Urinary bladder (tissue), 4 donors: Measurements from ENCODE around the gene XDH. TPM values are rescaled to one million over a fixed set of nuclear protein-coding genes. Genes with fewer than 3 reads are reported as not detected.

Experiments used
- DNase-seq: peaks from one replicate; pipeline ENCODE4 v3.0.0-alpha.2; 2015; ENCODE audit errors: extremely low spot score
- H3K27ac ChIP-seq: one replicate; pipeline ENCODE4 v1.5.1; 2013; ENCODE audit warnings: low read depth, mild to moderate bottlenecking, moderate library complexity
- H3K36me3 ChIP-seq: one replicate; pipeline ENCODE4 v1.6.1; 2013; ENCODE audit warnings: mild to moderate bottlenecking, moderate library complexity; ENCODE audit not compliant: insufficient read depth
- H3K4me1 ChIP-seq: one replicate; pipeline ENCODE4 v1.6.1; 2013; ENCODE audit warnings: mild to moderate bottlenecking, moderate library complexity; ENCODE audit not compliant: insufficient read depth
- H3K4me3 ChIP-seq: one replicate; pipeline ENCODE4 v1.5.1; 2013; ENCODE audit warnings: low read depth, low read length
- WGBS: extraction: QIAGEN DNeasy Blood & Tissue Kit; methylation state at CpG from one replicate; pipeline ENCODE4 v1.1.7; 2013; 5-methylcytosine and 5-hydroxymethylcytosine counted together
- polyA plus RNA-seq: library from polyadenylated mRNA; stranded (reverse); fragments of 200-250 nt; gene quantifications from one replicate; pipeline ENCODE4 v1.2.3, GENCODE V29; 2013
- total RNA-seq: library from RNA; depleted of rRNA; stranded (reverse); fragments of >200 nt; gene quantifications from one replicate; pipeline ENCODE4 v1.2.3, GENCODE V29; 2014
- donor health status: healthy with polysubstance abuse.
- donor health status: healthy.

XDH gene
- total and polyA plus RNA-seq, 2 donors, result 1.5 to 2.1 TPM

- DNase-seq, result no peak
- H3K4me3 ChIP-seq, result no peak overlapping the region
- H3K36me3 ChIP-seq, result no peaks in the 10 kb centered on the region
- 58% methylated on average over 3 of the region's 3 CpGs for WGBS
- no peak overlapping the region for H3K27ac ChIP-seq
- H3K4me1 ChIP-seq, result no peaks in the 10 kb centered on the region
Observed at GRCh38 chr2:31371691-31372090, 42.9 kb downstream of the XDH start.

- no peak overlapping the region for H3K27ac ChIP-seq
- no peak for DNase-seq
- 89% methylated on average over 4 of the region's 4 CpGs for WGBS
Observed at GRCh38 chr2:31366733-31367132, 47.8 kb downstream of the XDH start.

DNA sequence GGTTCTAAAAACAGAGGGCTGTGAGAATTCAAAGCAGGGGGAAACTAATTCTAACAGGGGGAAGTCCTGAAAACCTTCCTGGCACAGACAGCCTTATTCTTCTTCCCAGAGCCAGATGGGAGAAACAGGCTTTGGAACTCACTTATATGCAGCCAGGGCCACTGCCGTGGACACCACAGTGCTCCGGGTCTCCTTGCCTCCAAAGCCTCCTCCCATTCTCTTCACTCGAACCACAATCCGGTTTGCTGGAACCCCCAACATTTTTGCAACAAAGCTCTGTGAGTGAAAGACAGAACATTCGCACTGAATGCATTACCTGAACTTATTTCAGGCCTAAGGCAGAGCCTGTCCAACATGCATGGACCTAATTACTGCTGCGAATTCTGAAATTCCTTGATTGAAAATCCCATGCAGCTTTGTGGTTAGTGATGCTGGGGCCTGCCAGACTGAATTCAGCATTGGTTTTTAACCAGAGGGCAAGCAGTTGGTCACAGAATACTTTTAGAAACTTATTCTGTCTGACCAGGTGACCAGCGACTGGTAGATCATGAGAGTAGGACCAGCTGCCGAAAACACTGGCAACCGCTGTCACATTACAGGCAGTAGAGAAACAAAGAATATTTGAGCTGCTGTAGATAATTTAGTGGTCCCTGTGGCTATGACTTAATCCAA lies 48.6 kb downstream of the XDH start:
- Histone ChIP-seq H3K36me3 (no peaks in the 10 kb centered on the region), H3K4me3 (no peak overlapping the region), H3K27ac (no peak overlapping the region), H3K4me1 (no peaks in the 10 kb centered on the region)
- 93% methylated on average over 9 of the region's 9 CpGs for WGBS
- DNase-seq, result no peak

More at GRCh38 chr2:31366733-31367132, 47.8 kb downstream of the XDH start:
- H3K4me3 ChIP-seq, result no peak overlapping the region
- H3K36me3 ChIP-seq, result no peaks in the 10 kb centered on the region
- no peaks in the 10 kb centered on the region for H3K4me1 ChIP-seq

DNA sequence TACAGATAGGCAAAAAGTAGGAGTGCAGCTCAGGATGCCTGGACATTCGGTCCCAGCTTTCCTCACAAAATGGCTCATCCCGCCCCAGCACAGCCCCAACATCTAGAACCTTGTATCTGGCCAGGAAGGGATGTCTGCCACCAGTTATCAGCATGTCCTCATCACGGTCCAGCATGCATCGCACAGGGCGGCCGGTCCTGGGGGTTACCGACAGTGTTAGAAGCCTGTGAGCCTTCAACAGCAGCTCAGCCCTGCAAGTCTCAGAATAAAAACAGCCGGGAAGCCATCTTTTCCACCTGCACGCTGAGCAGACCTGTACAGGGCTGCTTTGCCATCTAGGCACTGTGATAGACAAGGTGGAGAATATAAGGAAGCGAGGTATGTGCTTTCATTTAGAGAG lies 49.2 kb downstream of the XDH start:
- Histone ChIP-seq H3K4me1 (no peaks in the 10 kb centered on the region), H3K36me3 (no peaks in the 10 kb centered on the region), H3K27ac (no peak overlapping the region), H3K4me3 (no peak overlapping the region)
- 92% methylated on average over 10 of the region's 10 CpGs for WGBS
- DNase-seq, result no peak

DNA sequence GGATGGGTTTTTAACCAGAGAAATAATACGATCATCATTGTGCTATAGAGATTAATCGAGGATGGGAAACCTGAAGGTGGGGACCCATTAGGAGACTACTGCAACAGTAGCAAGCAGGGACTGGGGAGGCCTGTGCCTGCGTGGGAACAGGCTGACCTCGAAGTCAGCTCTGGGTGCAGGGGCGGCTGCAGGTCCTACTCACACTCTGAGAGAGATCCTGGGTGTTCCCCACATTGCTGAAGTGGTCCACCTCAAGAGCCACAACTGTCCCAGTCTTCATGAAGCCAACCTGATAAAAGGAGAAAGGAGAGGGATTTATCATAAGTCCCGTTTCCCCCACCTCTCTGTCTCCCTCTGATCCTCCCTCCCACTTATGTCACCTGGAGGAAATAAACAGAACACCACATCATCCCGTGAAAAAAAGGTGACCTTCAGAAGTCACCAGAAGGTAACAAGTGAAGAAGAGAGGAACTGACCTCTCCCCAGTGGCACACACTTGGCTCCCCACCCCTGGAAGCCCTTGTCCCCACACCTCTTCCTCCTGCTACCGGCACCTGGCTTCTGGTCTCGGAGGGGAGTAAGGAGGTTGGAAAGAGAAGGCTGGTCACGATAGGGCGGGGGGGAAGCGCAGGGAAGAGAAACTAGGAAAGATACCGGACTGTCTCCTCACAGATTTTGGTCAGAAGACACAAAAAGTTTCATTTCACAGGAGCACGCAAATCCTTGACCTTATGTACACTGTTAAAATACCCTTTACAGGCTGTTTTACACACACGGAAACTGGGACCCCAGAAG lies 50.4 kb downstream of the XDH start:
- Histone ChIP-seq H3K4me3 (no peak overlapping the region), H3K36me3 (no peaks in the 10 kb centered on the region), H3K4me1 (no peaks in the 10 kb centered on the region), H3K27ac (no peak overlapping the region)
- no peak for DNase-seq
- WGBS, result 82% methylated on average over 15 of the region's 15 CpGs

- Histone ChIP-seq H3K36me3 (no peaks in the 10 kb centered on the region), H3K4me1 (no peaks in the 10 kb centered on the region), H3K27ac (no peak overlapping the region), H3K4me3 (no peak overlapping the region)
- no peak for DNase-seq
- WGBS, result 94% methylated on average over 5 of the region's 5 CpGs
Observed at GRCh38 chr2:31362581-31362980, 52.0 kb downstream of the XDH start.

DNA sequence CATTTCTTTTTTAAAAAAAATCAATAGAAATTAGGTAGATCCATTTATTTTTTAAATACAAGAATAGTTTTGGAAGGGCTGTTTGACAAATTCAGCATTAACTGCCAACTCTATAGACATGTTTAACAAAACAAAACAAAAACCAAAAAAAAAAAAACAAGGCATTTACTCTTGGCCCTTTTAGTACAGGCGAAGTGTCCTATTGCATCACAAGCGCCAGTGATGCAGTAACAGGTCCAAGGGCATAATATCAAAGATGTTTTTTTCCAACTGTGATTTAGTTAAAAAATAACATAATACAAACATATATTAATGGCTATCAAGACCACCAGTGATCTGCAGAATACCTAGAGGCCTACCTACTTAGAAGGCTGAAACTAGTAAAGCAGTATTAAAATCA lies 55.3 kb downstream of the XDH start:
- DNase-seq, result no peak
- 64% methylated on average over 2 of the region's 2 CpGs for WGBS
- no peaks in the 10 kb centered on the region for H3K4me1 ChIP-seq
- no peak overlapping the region for H3K27ac ChIP-seq
- H3K36me3 ChIP-seq, result no peaks in the 10 kb centered on the region
- H3K4me3 ChIP-seq, result no peak overlapping the region

DNA sequence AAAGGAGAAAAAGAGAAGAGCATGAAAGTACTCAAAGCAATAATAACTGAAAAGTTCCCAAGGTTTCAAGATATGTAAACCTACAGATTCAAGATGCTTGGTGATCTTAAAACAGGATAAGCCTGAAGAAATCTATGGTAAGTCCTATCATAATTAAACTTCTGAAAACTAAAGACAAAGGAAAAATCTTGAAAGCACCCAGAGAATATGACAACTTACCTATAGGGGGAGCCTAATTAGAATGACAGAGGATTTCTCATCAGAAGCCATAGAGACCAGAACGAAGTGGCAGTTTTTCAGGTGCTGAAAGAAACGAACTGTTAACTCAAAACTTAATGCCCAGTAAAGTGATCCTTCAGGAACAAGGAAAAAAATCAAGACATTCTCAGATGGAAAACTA lies 59.7 kb downstream of the XDH start:
- no peak for DNase-seq
- Histone ChIP-seq H3K4me3 (no peak overlapping the region), H3K27ac (no peak overlapping the region), H3K4me1 (no peaks in the 10 kb centered on the region), H3K36me3 (no peaks in the 10 kb centered on the region)
- WGBS, result 25% methylated on average over 2 of the region's 2 CpGs

DNA sequence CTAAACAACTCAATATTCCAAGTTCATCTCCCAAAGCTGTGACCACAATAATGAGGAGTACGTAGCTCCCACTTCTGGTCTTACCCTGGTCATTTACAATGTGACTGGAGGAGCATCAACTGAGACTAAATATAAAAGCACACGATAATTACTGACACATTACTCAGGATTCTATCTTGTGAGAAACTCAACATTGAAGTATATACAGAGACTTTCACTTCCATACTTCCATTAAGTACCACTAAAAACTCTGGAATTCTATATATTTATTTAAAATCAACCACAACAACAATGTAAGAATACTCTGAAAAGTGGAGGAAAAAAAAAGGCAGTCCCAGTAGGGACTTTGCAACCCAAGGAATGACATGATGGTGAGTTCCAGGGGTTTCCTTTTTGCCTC lies 61.4 kb downstream of the XDH start:
- Histone ChIP-seq H3K4me1 (no peaks in the 10 kb centered on the region), H3K4me3 (no peak overlapping the region), H3K36me3 (no peaks in the 10 kb centered on the region), H3K27ac (no peak overlapping the region)
- WGBS, result 89% methylated on average over 2 of the region's 2 CpGs
- DNase-seq, result no peak

GRCh38 chr2:31349684-31350083 lies 64.9 kb downstream of the XDH start:
- Histone ChIP-seq H3K27ac (no peak overlapping the region), H3K4me1 (no peaks in the 10 kb centered on the region), H3K4me3 (no peak overlapping the region), H3K36me3 (no peaks in the 10 kb centered on the region)
- 85% methylated on average over 6 of the region's 6 CpGs for WGBS
- no peak for DNase-seq

GRCh38 chr2:31349160-31349559 lies 65.4 kb downstream of the XDH start:
- Histone ChIP-seq H3K27ac (no peak overlapping the region), H3K4me1 (no peaks in the 10 kb centered on the region), H3K4me3 (no peak overlapping the region), H3K36me3 (no peaks in the 10 kb centered on the region)
- WGBS, result 88% methylated on average over 7 of the region's 7 CpGs
- DNase-seq, result no peak

GRCh38 chr2:31348618-31349017 lies 65.9 kb downstream of the XDH start:
- no peak overlapping the region for H3K27ac ChIP-seq
- 75% methylated on average over 5 of the region's 5 CpGs for WGBS
- H3K4me3 ChIP-seq, result no peak overlapping the region
- DNase-seq, result no peak
- no peaks in the 10 kb centered on the region for H3K4me1 ChIP-seq
- no peaks in the 10 kb centered on the region for H3K36me3 ChIP-seq

- Histone ChIP-seq H3K27ac (no peak overlapping the region), H3K36me3 (no peaks in the 10 kb centered on the region), H3K4me1 (no peaks in the 10 kb centered on the region), H3K4me3 (no peak overlapping the region)
- DNase-seq, result no peak
- 66% methylated on average over 9 of the region's 9 CpGs for WGBS
Observed at GRCh38 chr2:31347750-31348149, 66.8 kb downstream of the XDH start.

DNA sequence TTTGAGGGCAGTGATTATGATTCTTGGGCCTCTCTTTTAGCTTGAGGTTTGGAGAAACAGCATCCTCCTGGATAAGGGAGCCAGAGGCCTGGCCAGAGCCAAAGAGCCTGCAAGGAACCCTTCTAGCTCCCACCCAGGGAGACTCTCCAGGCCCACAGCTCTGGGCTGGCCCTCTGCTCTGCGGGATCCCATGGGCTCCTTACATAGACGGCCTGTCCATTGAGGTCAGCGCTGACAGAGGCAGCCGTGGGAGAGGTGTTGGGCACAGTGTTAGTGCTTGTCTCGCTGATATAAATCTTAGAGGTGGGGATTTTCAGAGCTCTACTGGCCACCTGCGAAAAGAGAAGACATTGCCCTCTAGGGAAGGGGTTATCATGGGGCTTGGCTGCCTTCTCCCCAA lies 67.2 kb downstream of the XDH start:
- DNase-seq, result no peak
- no peaks in the 10 kb centered on the region for H3K4me1 ChIP-seq
- H3K27ac ChIP-seq, result no peak overlapping the region
- H3K4me3 ChIP-seq, result no peak overlapping the region
- WGBS, result 80% methylated on average over 6 of the region's 6 CpGs
- no peaks in the 10 kb centered on the region for H3K36me3 ChIP-seq
